Measurements from ENCODE around the gene SNAP47.
"Not testable (repeated sequence)": the region's sequence is repeated elsewhere in the genome, so short reads cannot be mapped to it uniquely, and the experiment has no call there.

Gene SNAP47

GRCh38 chr1:227734856-227735538 is at the start of gene SNAP47, which contains the start of gene JMJD4:
SNAP47 (plus strand) TSS chr1:227735435; CDS start chr1:227747737, 12,302 bp downstream.
JMJD4 (minus strand) TSS chr1:227735302; CDS start chr1:227735273, 29 bp downstream.
- peak; percentile 92 to 96 (median 95) for DNase-seq

GRCh38 chr1:227685807-227686206 is 49.4 kb upstream of the SNAP47 start:
- DNase-seq, result no peak

GRCh38 chr1:227697321-227697864 is 37.8 kb upstream of the SNAP47 start:
- no peak for DNase-seq

- not testable (repeated sequence) for DNase-seq
Measured at GRCh38 chr1:227701631-227702030, 33.6 kb upstream of the SNAP47 start.

GRCh38 chr1:227707846-227708245 is 27.4 kb upstream of the SNAP47 start:
- no peak for DNase-seq

GRCh38 chr1:227709451-227709850 is 25.8 kb upstream of the SNAP47 start:
- no peak for DNase-seq

- not testable (repeated sequence) for DNase-seq
Measured at GRCh38 chr1:227710474-227710873, 24.8 kb upstream of the SNAP47 start.

GRCh38 chr1:227712648-227713047 is 22.6 kb upstream of the SNAP47 start:
- DNase-seq, result no peak

- DNase-seq, result no peak
Measured at GRCh38 chr1:227718932-227719331, 16.3 kb upstream of the SNAP47 start.

GRCh38 chr1:227723474-227723873 is 11.8 kb upstream of the SNAP47 start:
- no peak for DNase-seq

- DNase-seq, result no peak
Measured at GRCh38 chr1:227725046-227725445, 10.2 kb upstream of the SNAP47 start.

- DNase-seq, result no peak
Measured at GRCh38 chr1:227726318-227726717, 8.9 kb upstream of the SNAP47 start.

- peak in 1 of 3 donors; percentile 4 for DNase-seq
Measured at GRCh38 chr1:227726924-227727599, 8.2 kb upstream of the SNAP47 start.

GRCh38 chr1:227728059-227728891 is 7.0 kb upstream of the SNAP47 start:
- peak in 2 of 3 donors; percentile 56 to 74 for DNase-seq

GRCh38 chr1:227728892-227729143 is 6.4 kb upstream of the SNAP47 start:
- no peak for DNase-seq

GRCh38 chr1:227729144-227729880 is 5.9 kb upstream of the SNAP47 start:
- no peak for DNase-seq

GRCh38 chr1:227729881-227730629 is 5.2 kb upstream of the SNAP47 start:
- peak; percentile 28 to 49 (median 36) for DNase-seq

- DNase-seq, result no peak
Measured at GRCh38 chr1:227730630-227731151, 4.5 kb upstream of the SNAP47 start.

GRCh38 chr1:227731241-227731677 is 4.0 kb upstream of the SNAP47 start:
- DNase-seq, result no peak

GRCh38 chr1:227731696-227732585 is 3.3 kb upstream of the SNAP47 start:
- no peak for DNase-seq
